Activated T-cell treated with anti-CD3 and anti-CD28 coated beads, Interleukin-2, amount 50 U/mL, for 4 hours (primary cell): ENCODE results near the gene NUP210L. TPM values are rescaled to one million over a fixed set of nuclear protein-coding genes. Genes with fewer than 3 reads are reported as not detected.
A peak's percentile ranks its signal among the peaks of the same experiment; 100 is the strongest.
"Not testable (repeated sequence)": the region's sequence is repeated elsewhere in the genome, so short reads cannot be mapped to it uniquely, and the experiment has no call there.

ENCODE experiments used
- ATAC-seq, 2 donors: fragments of 200-7000 bp; cut with Tn5 transposase; one replicate each; pipeline ENCODE4 v1.10.0; 2021
- DNase-seq: peaks from one replicate; pipeline ENCODE4 v3.0.0-alpha.2; 2020
- H3K27me3 Mint-ChIP-seq: one replicate; pipeline ENCODE4 v1.8.0; 2021; ENCODE audit warnings: low read depth, mixed read lengths
- H3K36me3 Mint-ChIP-seq: one replicate; pipeline ENCODE4 v1.8.0; 2022; ENCODE audit warnings: mixed read lengths; ENCODE audit not compliant: insufficient read depth
- H3K4me1 Mint-ChIP-seq: one replicate; pipeline ENCODE4 v1.8.0; 2021; ENCODE audit warnings: low read depth, mixed read lengths
- H3K4me3 Mint-ChIP-seq: one replicate; pipeline ENCODE4 v1.8.0; 2021; ENCODE audit warnings: mild to moderate bottlenecking, moderate library complexity, mixed read lengths
- H3K9me3 Mint-ChIP-seq: one replicate; pipeline ENCODE4 v1.8.0; 2021; ENCODE audit warnings: mixed read lengths
- total RNA-seq, 3 donors: library from RNA; stranded (reverse); gene quantifications; one replicate each; pipeline ENCODE4 v1.2.1, GENCODE V29; 2021

The NUP210L gene
- total RNA-seq, 3 donors from 2014 or later, result 0.05 to 0.08 (median 0.08) TPM

DNA sequence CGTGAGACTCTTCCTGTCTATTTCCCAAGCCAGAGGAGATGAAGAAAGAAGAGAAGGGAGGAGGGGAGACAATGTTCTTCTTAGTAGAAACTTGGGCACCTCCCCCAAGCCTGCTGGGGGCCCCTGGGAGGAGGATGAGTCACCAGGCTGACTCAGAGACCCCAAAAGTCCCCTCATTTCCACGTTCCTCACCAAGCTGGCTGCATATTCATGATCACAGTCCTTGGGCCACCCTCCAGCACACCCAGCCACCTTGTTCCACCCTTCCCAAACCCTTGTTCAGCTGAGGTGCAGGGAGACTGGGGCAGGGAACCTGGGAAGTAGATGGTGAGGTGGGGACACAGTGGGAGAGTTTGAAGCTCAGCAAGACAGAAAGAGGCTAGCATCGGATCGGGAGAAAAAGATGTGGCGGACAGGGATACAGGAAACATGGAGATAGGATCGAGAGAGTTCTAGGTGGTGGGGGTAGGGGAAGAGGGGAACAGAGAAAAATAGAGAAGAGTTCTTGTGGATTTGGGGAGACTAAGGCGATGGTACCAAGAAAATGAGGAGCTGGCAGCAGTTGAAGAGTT is 169.4 kb downstream of the NUP210L start:
- Mint-ChIP-seq H3K4me3 (peak overlapping the region; percentile 78), H3K9me3 (no peaks in the 10 kb centered on the region), H3K4me1 (peaks cover 33% of the 10 kb centered on the region), H3K27me3 (peaks cover 7% of the 10 kb centered on the region), H3K36me3 (no peaks in the 10 kb centered on the region)
- ATAC-seq (peak; percentile 78 to 83), DNase-seq (peak; percentile 51)

DNA sequence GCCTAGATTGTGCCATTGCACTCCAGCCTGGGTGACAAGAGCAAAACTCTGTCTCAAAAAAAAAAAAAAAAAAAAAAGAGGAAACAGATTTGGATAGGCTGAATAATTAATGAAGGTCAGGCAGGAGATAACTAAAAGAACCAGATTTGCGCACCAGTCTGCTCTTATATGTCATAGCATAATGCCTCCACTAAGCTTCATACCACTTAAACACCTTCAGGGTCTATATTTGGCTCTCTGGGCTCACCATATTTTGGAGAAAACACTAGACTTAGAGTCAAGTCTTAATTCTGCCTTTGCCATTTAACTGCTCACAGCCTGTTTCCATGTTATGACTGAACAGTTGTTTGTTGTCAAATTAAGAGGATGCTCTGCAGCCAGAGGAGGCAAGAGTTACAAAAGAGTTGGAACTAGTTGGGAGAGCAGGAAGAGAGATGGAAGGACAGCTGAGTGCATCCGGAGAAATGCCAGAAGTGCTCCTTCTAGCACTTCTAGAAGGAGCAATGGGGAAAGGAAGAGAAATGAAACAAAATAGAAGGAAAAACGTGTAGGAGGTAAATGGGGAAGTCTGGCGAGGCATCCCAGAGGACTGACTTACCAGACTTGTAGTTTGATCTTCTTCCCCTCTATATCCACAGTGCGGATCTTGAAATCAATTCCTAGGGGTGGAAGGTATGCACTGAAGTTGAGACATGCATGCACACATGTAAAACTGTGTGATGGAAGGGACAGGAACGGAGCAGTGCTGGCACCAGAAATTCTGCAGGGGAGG is 170.6 kb downstream of the NUP210L start:
- Mint-ChIP-seq H3K27me3 (peaks cover 7% of the 10 kb centered on the region), H3K36me3 (no peaks in the 10 kb centered on the region), H3K4me3 (no peak overlapping the region), H3K4me1 (peaks cover 27% of the 10 kb centered on the region), H3K9me3 (no peaks in the 10 kb centered on the region)
- ATAC-seq (no peak), DNase-seq (no peak)

DNA sequence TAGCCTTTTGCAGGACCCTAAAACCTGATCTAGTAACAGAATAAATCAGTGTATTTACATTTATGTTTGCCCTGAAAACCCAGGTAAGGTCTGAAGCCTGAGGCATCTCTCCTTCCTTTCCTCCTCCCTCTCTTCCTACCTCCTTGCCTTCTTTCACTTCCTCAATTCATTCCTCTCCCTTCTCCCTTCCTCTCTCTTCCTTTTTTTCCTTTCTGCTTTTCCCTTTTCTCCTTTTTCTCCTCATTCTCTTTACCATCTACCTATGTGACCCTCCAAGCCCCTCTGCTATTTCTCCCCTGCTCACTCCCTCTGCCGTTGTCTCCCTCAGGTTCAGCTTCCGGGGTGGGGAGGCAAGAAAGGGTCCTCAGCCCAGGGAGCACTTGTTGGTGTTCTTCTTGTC is 173.1 kb downstream of the NUP210L start:
- not testable (repeated sequence) for H3K9me3 Mint-ChIP-seq, H3K36me3 Mint-ChIP-seq, DNase-seq, H3K27me3 Mint-ChIP-seq, ATAC-seq, H3K4me3 Mint-ChIP-seq
- H3K4me1 Mint-ChIP-seq, result peaks cover 32% of the 10 kb centered on the region

DNA sequence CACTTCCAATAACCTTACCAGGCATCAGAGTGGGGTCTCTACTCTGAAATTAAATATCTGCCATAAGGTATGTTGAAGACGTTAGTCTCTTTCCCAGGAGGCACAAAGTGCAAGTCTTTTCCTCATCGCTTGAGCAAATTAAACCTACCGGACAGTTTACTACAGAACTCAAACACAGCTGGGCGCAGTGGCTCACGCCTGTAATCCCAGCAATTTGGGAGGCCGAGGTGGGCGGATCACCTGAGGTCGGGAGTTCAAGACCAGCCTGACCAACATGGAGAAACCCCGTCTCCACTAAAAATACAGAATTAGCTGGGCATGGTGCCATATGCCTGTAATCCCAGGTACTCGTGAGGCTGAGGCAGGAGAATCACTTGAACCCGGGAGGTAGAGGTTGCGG is 175.8 kb downstream of the NUP210L start:
- H3K36me3 Mint-ChIP-seq, result peaks cover 13% of the 10 kb centered on the region
- H3K27me3 Mint-ChIP-seq, DNase-seq, ATAC-seq, H3K9me3 Mint-ChIP-seq: not testable (repeated sequence)
- peak overlapping the region; percentile 97 for H3K4me3 Mint-ChIP-seq
- H3K4me1 Mint-ChIP-seq, result peaks cover 27% of the 10 kb centered on the region

DNA sequence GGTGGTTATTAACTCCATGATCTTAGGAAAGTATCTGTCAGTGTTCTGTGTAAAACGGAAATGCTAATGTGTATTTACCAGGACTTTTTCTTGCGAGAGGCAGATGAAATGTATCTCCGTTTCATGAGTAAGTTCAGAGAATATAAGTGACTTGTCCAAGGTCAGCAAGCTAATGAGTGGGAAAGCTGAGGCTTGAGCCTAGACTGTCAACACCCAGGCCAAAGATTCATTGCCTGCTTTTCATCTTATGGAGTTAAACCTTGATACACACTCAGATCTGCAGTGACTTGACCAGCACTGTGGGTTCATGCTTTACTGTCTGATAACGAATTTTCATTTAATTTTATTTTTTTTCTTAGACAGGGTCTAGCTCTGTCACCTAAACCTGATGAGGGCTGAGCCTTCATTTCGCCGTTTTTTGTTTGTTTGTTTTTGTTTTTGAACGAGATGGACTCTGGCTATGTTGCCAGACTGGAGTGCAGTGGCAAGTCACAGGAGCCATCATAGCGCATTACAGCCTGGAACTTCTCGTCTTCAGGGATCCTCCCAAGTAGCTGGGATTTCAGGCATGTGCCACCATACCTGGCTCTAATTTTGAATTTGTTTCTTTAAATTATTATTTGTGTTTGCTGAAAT is 176.5 kb downstream of the NUP210L start:
- Mint-ChIP-seq H3K9me3 (no peaks in the 10 kb centered on the region), H3K27me3 (no peaks in the 10 kb centered on the region), H3K4me1 (peaks cover 28% of the 10 kb centered on the region), H3K4me3 (peak overlapping the region; percentile 97), H3K36me3 (peaks cover 18% of the 10 kb centered on the region)
- no peak for ATAC-seq
- no peak for DNase-seq

DNA sequence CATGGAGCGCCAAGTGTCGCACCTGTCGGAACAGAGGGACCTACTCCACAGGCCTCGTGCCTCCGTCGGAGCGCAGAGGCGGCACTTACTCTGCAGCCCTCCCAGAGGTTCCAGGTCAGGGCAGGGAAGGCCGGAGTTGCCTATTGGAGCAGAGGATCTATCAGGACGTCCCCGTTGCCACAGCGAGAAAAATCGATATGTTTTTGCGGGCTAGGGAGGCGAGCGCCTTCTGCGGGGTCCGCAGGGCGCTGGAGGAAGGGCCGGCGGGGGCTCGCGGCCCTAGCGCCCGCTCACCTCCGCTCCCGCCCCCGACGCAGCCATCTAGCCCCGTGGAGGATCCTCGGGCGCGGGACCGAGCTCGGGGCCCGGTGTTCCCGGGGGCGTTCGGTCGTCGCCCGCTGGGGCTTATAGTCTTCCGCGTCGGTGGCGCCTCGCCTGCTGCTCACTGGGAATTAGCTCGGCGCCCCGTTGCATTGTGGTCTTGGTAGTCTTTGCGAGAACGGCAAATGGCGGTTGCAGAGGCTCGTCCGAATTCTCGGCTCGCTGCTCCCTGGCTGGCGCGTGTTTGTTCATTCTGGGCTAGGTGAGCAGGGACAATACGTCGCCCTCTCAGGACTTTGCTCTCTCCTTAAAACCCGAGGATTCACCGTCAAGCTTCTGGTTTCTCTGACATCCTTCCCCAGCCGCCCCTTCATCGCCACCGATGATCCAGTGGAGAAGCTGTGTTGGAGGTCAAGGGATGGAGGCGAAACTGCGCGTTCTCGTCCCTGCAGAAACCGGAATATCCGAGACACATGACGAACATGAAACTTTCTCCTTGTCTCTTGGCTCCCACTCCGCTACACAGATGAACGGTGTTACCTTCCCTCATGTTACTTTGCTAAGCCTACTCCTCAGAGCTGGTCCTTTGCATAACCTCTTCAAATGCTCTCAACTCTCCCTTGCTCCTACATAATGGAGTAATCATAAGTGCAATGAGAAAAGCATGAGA is 177.3 kb downstream of the NUP210L start, which contains the start of gene JTB:
Gene JTB, minus strand, starts transcription at position 425 of the 991 bp plus-strand sequence. Its CDS starts 422 bp downstream, at position 3.
- Mint-ChIP-seq H3K27me3 (no peaks in the 10 kb centered on the region), H3K4me1 (peaks cover 29% of the 10 kb centered on the region), H3K4me3 (peak within 1 kb of the TSS; percentile 97), H3K9me3 (no peaks in the 10 kb centered on the region), H3K36me3 (peaks cover 23% of the 10 kb centered on the region)
- ATAC-seq (peak; percentile 94 to 96), DNase-seq (peak; percentile 81)

DNA sequence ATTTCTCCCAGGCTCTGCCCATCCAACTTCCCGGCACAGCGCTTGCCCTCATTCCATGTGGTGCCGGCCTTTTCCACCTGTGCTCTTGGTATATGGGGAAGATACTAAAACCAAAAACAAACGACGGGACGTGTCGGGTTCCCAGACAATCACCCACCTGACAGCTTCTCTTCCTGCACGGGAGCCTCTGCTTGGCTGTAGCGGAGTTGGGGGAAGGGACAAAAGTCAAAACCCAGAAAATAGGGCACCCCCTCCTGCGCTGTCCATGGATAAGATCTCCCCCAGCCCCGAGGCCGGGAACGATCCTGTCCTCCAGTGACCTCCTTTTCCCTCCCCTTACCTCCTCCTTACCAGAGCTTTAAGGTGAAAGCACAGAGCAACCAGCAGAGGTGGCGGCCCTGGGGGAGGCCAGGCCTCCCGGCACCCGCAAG is 178.0 kb downstream of the NUP210L start:
- Mint-ChIP-seq H3K36me3 (peaks cover 24% of the 10 kb centered on the region), H3K4me1 (peaks cover 35% of the 10 kb centered on the region), H3K9me3 (no peaks in the 10 kb centered on the region), H3K4me3 (peak overlapping the region; percentile 97), H3K27me3 (no peaks in the 10 kb centered on the region)
- DNase-seq (no peak), ATAC-seq (peak; percentile 9 to 13)

DNA sequence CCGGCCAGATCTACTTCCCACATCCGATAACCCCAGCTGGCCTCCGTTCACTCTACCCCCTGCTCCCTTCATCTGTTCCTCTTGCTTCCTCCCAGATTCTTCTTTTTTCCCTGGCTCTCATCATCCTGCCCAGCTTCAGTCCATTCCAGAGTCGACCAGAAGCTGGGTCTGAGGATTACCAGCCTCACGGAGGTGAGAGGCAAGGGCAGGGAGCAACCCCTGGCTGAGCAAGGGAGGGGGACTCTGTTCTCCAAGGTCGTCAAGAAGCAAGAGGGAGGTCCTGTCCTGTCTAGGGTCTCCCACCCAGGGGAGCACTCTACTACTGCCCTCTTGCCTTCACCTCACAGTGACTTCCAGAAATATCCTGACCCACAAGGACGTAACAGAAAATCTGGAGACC is 181.3 kb downstream of the NUP210L start:
- ATAC-seq (no peak), DNase-seq (no peak)
- H3K4me3 Mint-ChIP-seq, result no peak overlapping the region
- no peaks in the 10 kb centered on the region for H3K9me3 Mint-ChIP-seq
- peaks cover 33% of the 10 kb centered on the region for H3K4me1 Mint-ChIP-seq
- peaks cover 24% of the 10 kb centered on the region for H3K36me3 Mint-ChIP-seq
- H3K27me3 Mint-ChIP-seq, result no peaks in the 10 kb centered on the region

DNA sequence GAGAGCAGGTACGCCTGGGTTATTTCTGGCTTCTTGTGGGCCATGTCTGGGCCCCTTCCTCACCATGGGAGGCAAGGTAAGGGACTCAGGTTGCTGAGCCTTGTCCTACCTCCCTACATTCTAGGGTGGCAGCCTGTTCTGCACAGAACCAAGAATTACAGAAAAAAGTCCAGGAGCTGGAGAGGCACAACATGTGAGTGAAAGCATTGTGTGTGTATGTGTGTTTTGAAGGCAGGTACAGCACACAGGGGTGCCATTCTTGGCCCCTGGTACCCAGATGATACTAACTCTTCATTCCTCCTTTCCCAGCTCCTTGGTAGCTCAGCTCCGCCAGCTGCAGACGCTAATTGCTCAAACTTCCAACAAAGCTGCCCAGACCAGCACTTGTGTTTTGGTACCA is 181.8 kb downstream of the NUP210L start:
- no peak overlapping the region for H3K4me3 Mint-ChIP-seq
- peaks cover 30% of the 10 kb centered on the region for H3K4me1 Mint-ChIP-seq
- peaks cover 24% of the 10 kb centered on the region for H3K36me3 Mint-ChIP-seq
- DNase-seq, result no peak
- H3K27me3 Mint-ChIP-seq, result no peaks in the 10 kb centered on the region
- no peaks in the 10 kb centered on the region for H3K9me3 Mint-ChIP-seq
- ATAC-seq, result no peak

DNA sequence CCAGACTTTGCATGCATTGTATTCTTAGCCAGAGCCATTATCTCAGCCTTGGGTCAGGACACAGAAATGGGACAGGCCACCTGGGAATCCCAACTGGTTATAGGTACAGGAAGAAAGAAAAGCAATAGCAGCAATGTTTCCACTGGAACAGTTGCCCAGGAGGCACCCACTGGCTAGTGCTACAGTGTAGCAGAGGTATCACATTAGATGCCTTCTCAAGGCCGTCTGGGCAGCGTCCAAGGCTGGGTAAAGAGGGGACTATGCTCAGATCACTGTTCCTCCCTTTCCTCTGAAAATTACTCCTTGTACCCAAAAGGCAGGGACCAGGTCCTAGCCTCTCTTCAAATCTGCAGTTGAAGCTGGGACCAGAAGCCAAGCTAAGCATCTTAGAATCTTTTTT is 184.5 kb downstream of the NUP210L start:
- no peak for DNase-seq
- Mint-ChIP-seq H3K27me3 (no peaks in the 10 kb centered on the region), H3K36me3 (peaks cover 15% of the 10 kb centered on the region), H3K4me1 (peaks cover 36% of the 10 kb centered on the region), H3K4me3 (no peak overlapping the region), H3K9me3 (no peaks in the 10 kb centered on the region)
- no peak for ATAC-seq

DNA sequence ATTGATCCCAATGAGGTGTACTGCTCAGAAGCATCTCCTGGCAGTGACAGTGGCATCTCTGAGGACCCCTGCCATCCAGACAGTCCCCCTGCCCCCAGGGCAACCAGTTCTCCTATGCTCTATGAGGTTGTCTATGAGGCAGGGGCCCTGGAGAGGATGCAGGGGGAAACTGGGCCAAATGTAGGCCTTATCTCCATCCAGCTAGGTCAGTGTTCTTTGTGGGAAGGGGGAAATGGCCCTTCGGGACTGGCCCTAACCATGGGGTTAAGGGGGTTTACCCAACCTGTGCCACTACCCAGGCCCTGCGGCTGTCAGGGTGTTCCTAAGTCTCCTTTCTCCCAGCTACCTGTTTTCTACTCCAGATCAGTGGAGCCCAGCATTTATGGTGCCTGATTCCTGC is 185.9 kb downstream of the NUP210L start:
- Mint-ChIP-seq H3K4me3 (no peak overlapping the region), H3K9me3 (no peaks in the 10 kb centered on the region), H3K27me3 (no peaks in the 10 kb centered on the region), H3K4me1 (peaks cover 38% of the 10 kb centered on the region), H3K36me3 (peaks cover 10% of the 10 kb centered on the region)
- DNase-seq, result no peak
- no peak for ATAC-seq

DNA sequence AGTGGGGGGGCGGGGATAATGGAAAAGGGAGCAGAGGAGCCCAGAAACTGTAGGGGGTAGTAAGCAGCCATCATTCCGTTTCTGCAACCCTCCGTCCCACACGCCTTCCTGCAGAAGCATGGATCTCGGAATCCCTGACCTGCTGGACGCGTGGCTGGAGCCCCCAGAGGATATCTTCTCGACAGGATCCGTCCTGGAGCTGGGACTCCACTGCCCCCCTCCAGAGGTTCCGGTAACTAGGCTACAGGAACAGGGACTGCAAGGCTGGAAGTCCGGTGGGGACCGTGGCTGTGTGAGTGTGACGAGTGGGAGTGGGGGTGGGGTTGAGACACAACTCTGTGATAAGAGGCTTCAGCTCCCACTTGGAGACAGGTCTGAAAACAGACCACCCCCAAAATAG is 186.5 kb downstream of the NUP210L start:
- H3K4me3 Mint-ChIP-seq, result peak overlapping the region; percentile 85
- ATAC-seq (no peak), DNase-seq (no peak)
- H3K9me3 Mint-ChIP-seq, result no peaks in the 10 kb centered on the region
- H3K4me1 Mint-ChIP-seq, result peaks cover 42% of the 10 kb centered on the region
- H3K36me3 Mint-ChIP-seq, result peaks cover 6% of the 10 kb centered on the region
- H3K27me3 Mint-ChIP-seq, result no peaks in the 10 kb centered on the region

DNA sequence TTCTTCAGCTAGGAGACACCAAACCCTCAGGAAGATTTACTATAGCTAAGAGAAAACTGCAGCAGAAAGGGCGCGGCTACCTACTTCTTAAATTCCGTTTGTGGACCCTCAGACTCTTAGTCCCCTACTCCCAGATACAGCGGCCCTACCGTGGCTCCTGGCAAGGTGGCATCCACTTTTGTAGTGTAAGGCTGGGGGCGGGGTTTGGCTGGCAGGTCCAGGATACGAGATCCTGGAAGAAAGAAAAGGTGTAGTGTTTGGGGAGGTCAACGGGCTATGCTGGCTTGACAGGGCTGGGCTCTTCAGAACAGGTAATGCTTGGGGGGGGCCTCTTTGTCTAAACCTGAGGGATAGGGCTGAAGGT is 186.9 kb downstream of the NUP210L start:
- no peak for ATAC-seq
- Mint-ChIP-seq H3K4me1 (peaks cover 44% of the 10 kb centered on the region), H3K9me3 (no peaks in the 10 kb centered on the region), H3K27me3 (no peaks in the 10 kb centered on the region), H3K4me3 (peak overlapping the region; percentile 85), H3K36me3 (peaks cover 3% of the 10 kb centered on the region)
- no peak for DNase-seq
